ENCODE measurements around the gene SCIN.

- TF ChIP-seq POLR2A (IDR thresholded peaks at IDR 0.05) (no peak), CTCF (IDR thresholded peaks at IDR 0.05) (no peak)
Observed at GRCh38 chr7:12595148-12595547, 24.6 kb downstream of the SCIN start.

All from adrenal gland (tissue), 5 donors.